Measurements from ENCODE around the gene SERINC4.
"Not testable (repeated sequence)": the region's sequence is repeated elsewhere in the genome, so short reads cannot be mapped to it uniquely, and the experiment has no call there.

The SERINC4 gene

DNA sequence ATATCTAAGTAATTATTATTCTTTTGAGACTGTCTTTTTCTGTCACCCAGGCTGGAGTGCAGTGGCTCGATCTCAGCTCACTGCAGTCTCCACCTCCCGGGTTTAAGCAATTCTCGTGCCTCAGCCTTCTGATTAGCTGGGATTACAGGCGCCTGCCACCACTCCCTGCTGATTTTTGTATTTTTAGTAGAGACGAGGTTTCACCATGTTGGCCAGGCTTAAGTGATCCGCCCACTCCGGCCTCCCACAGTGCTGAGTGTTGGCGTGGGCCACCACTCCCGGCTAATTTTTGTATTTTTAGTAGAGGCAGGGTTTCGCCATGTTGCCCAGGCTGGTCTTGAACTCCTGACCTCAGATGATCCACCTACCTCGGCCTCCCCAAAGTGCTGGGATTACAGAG, 25.3 kb upstream of the SERINC4 start:
- ATAC-seq, result not testable (repeated sequence)

- no peak for TF ChIP-seq CSDC2 (CRISPR knock-in tag; IDR thresholded peaks at IDR 0.05)
- no peak for TF ChIP-seq ZFP30 (CRISPR knock-in tag; IDR thresholded peaks at IDR 0.05)
- no peak for TF ChIP-seq CSRNP3 (CRISPR knock-in tag; IDR thresholded peaks at IDR 0.05)
- TF ChIP-seq ISL1 (CRISPR knock-in tag; IDR thresholded peaks at IDR 0.05), result no peak
- TF ChIP-seq TOX (CRISPR knock-in tag; IDR thresholded peaks at IDR 0.05; ENCODE audit: borderline replicate concordance), result no peak
- TF ChIP-seq, protein P1, sequence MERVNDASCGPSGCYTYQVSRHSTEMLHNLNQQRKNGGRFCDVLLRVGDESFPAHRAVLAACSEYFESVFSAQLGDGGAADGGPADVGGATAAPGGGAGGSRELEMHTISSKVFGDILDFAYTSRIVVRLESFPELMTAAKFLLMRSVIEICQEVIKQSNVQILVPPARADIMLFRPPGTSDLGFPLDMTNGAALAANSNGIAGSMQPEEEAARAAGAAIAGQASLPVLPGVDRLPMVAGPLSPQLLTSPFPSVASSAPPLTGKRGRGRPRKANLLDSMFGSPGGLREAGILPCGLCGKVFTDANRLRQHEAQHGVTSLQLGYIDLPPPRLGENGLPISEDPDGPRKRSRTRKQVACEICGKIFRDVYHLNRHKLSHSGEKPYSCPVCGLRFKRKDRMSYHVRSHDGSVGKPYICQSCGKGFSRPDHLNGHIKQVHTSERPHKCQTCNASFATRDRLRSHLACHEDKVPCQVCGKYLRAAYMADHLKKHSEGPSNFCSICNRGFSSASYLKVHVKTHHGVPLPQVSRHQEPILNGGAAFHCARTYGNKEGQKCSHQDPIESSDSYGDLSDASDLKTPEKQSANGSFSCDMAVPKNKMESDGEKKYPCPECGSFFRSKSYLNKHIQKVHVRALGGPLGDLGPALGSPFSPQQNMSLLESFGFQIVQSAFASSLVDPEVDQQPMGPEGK (CRISPR knock-in tag; IDR thresholded peaks at IDR 0.05; ENCODE audit: borderline replicate concordance), result no peak
- no peak for TF ChIP-seq ESRRG (CRISPR knock-in tag; IDR thresholded peaks at IDR 0.05)
- TF ChIP-seq POU6F1 (CRISPR knock-in tag; IDR thresholded peaks at IDR 0.05; ENCODE audit: borderline replicate concordance, low read depth), result no peak
- TF ChIP-seq ZFP3 (CRISPR knock-in tag; IDR thresholded peaks at IDR 0.05), result no peak
- no peak for TF ChIP-seq ZNF8 (CRISPR knock-in tag; IDR thresholded peaks at IDR 0.05)
- TF ChIP-seq OSR1 (CRISPR knock-in tag; IDR thresholded peaks at IDR 0.05), result no peak
- TF ChIP-seq GLIS3 (CRISPR knock-in tag; IDR thresholded peaks at IDR 0.05), result no peak
- TF ChIP-seq ZC3H10 (CRISPR knock-in tag; IDR thresholded peaks at IDR 0.05), result no peak
- no peak for TF ChIP-seq BACH2 (CRISPR knock-in tag; IDR thresholded peaks at IDR 0.05; ENCODE audit: borderline replicate concordance)
- TF ChIP-seq ZNF70 (CRISPR knock-in tag; IDR thresholded peaks at IDR 0.05), result no peak
- no peak for TF ChIP-seq ZNF565 (CRISPR knock-in tag; conservative IDR thresholded peaks at IDR 0.05; ENCODE audit: low read depth)
- TF ChIP-seq SNAI2 (CRISPR knock-in tag; IDR thresholded peaks at IDR 0.05), result no peak
- TF ChIP-seq PPARA (CRISPR knock-in tag; IDR thresholded peaks at IDR 0.05; ENCODE audit: borderline replicate concordance), result no peak
- TF ChIP-seq TCF4 (CRISPR knock-in tag; IDR thresholded peaks at IDR 0.05; ENCODE audit: borderline replicate concordance), result no peak
- no peak for TF ChIP-seq ARNTL (CRISPR knock-in tag; IDR thresholded peaks at IDR 0.05; ENCODE audit: borderline replicate concordance, low read depth)
- ATAC-seq, result peak; percentile 88
Observed at GRCh38 chr15:43824302-43825246, 24.6 kb upstream of the SERINC4 start, which contains the start of gene MFAP1. Gene MFAP1 (minus strand): TSS chr15:43824690. CDS start chr15:43824569, 121 bp downstream.

DNA sequence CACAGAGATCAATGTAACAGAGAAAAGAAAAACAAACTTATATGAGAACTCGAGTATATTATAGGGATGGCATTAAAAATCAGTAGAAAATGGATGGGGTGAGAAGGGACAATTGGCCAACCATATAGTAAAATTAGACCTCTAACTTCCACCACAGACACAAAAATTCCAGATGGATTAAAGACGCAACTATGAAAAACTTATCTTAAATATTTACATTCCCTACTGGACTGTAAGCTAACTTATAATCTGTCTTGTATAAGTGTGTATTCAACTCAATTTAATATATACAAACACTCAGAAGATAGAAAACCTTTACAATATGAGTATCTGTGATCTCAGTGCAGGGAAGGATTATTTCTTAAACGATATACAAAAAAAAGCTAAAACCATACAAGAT, 21.5 kb upstream of the SERINC4 start:
- TF ChIP-seq ZFP3 (CRISPR knock-in tag; IDR thresholded peaks at IDR 0.05) (no peak), ZNF8 (CRISPR knock-in tag; IDR thresholded peaks at IDR 0.05) (no peak), RARB (CRISPR knock-in tag; IDR thresholded peaks at IDR 0.05) (no peak), TOX (CRISPR knock-in tag; IDR thresholded peaks at IDR 0.05; ENCODE audit: borderline replicate concordance) (no peak), ZC3H10 (CRISPR knock-in tag; IDR thresholded peaks at IDR 0.05) (no peak), POU6F1 (CRISPR knock-in tag; IDR thresholded peaks at IDR 0.05; ENCODE audit: borderline replicate concordance, low read depth) (no peak), ESRRG (CRISPR knock-in tag; IDR thresholded peaks at IDR 0.05) (no peak), OSR1 (CRISPR knock-in tag; IDR thresholded peaks at IDR 0.05) (no peak)
- TF ChIP-seq, protein P2, sequence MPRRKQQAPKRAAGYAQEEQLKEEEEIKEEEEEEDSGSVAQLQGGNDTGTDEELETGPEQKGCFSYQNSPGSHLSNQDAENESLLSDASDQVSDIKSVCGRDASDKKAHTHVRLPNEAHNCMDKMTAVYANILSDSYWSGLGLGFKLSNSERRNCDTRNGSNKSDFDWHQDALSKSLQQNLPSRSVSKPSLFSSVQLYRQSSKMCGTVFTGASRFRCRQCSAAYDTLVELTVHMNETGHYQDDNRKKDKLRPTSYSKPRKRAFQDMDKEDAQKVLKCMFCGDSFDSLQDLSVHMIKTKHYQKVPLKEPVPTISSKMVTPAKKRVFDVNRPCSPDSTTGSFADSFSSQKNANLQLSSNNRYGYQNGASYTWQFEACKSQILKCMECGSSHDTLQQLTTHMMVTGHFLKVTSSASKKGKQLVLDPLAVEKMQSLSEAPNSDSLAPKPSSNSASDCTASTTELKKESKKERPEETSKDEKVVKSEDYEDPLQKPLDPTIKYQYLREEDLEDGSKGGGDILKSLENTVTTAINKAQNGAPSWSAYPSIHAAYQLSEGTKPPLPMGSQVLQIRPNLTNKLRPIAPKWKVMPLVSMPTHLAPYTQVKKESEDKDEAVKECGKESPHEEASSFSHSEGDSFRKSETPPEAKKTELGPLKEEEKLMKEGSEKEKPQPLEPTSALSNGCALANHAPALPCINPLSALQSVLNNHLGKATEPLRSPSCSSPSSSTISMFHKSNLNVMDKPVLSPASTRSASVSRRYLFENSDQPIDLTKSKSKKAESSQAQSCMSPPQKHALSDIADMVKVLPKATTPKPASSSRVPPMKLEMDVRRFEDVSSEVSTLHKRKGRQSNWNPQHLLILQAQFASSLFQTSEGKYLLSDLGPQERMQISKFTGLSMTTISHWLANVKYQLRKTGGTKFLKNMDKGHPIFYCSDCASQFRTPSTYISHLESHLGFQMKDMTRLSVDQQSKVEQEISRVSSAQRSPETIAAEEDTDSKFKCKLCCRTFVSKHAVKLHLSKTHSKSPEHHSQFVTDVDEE (CRISPR knock-in tag; IDR thresholded peaks at IDR 0.05), result no peak
- no peak for ATAC-seq

GRCh38 chr15:43815064-43815463, 15.0 kb upstream of the SERINC4 start:
- not testable (repeated sequence) for ATAC-seq
